K562 (cell line): Measurements from ENCODE around the gene SLC35G6. TPM values are rescaled to one million over a fixed set of nuclear protein-coding genes. Genes with fewer than 3 reads are reported as not detected.

ENCODE experiments used
- ELF2 ChIP-seq: fragments of 250-450 bp; sonication (Bioruptor Pico); IDR thresholded peaks from 2 replicates; pipeline ENCODE4 v1.5.0; 2021; ENCODE audit warnings: mild to moderate bottlenecking
- ETV1 ChIP-seq: fragments of 450-650 bp; conservative IDR thresholded peaks from 2 replicates; pipeline ENCODE4 v1.6.1; 2016; ENCODE audit warnings: missing genetic modification characterization, control low read depth, low read depth, missing compliant biosample characterization
- FOS ChIP-seq: IDR thresholded peaks from 3 replicates; pipeline ENCODE4 v1.6.1; 2011; ENCODE audit not compliant: insufficient read length; ENCODE audit errors: extremely low read depth
- FOXJ2 ChIP-seq: fragments of 200-800 bp; sonication (Bioruptor generic); IDR thresholded peaks from 2 replicates; pipeline ENCODE4 v1.6.1; 2016; ENCODE audit warnings: missing genetic modification characterization, missing compliant biosample characterization
- JUN ChIP-seq, 2 experiments: sonication (generic) in 1 of 2; formaldehyde crosslinking in 1 of 2; IDR thresholded peaks; 2 replicates each; pipeline versions ENCODE4 v1.6.1 to v1.8.0; 2012 to 2022; ENCODE audit warnings: borderline replicate concordance in 2 of 2, mild to moderate bottlenecking in 2 of 2, improper control_type of control experiment in 1 of 2, low read depth in 1 of 2, low read length in 1 of 2, missing genetic modification reagents in 1 of 2
- KHSRP ChIP-seq: fragments of 450-650 bp; IDR thresholded peaks from 2 replicates; pipeline ENCODE4 v1.6.1; 2017
- MYC ChIP-seq, 2 experiments: fragments of 250-450 bp in 1 of 2; sonication (Bioruptor Pico) in 1 of 2; IDR thresholded peaks; 2 replicates each; pipeline versions ENCODE4 v1.5.1 to v1.6.1; 2012 to 2021; ENCODE audit warnings: low read depth in 2 of 2, borderline replicate concordance in 1 of 2, improper control_type of control experiment in 1 of 2, low read length in 1 of 2, mild to moderate bottlenecking in 1 of 2, moderate library complexity in 1 of 2
- NBN ChIP-seq: fragments of 450-650 bp; IDR thresholded peaks from 2 replicates; pipeline ENCODE4 v1.6.1; 2016; ENCODE audit warnings: low read depth, mild to moderate bottlenecking
- PHF20 ChIP-seq: fragments of 450-650 bp; IDR thresholded peaks from 2 replicates; pipeline ENCODE4 v1.6.1; 2018; ENCODE audit not compliant: partially characterized antibody
- PREB ChIP-seq: sonication (generic); formaldehyde crosslinking; IDR thresholded peaks from 2 replicates; pipeline ENCODE4 v1.8.1; 2023; ENCODE audit warnings: mild to moderate bottlenecking, missing genetic modification reagents
- RBFOX2 ChIP-seq: fragments of 200-400 bp; formaldehyde crosslinking; IDR thresholded peaks from 2 replicates; pipeline ENCODE4 v1.6.1; 2017; ENCODE audit warnings: low read depth, mild to moderate bottlenecking, low read length, moderate library complexity
- THAP7 ChIP-seq: fragments of 250-450 bp; sonication (Bioruptor Pico); IDR thresholded peaks from 2 replicates; pipeline ENCODE4 v1.5.0; 2021
- TOE1 ChIP-seq, 2 experiments: fragments of 450-650 bp in 1 of 2; sonication (generic) in 1 of 2; formaldehyde crosslinking in 1 of 2; IDR thresholded peaks; 2 replicates each; pipeline versions ENCODE4 v1.7.1 to v1.8.0; 2016 to 2022; ENCODE audit warnings: borderline replicate concordance in 2 of 2, mild to moderate bottlenecking in 2 of 2, antibody characterized with exemption in 1 of 2, inconsistent platforms in 1 of 2, low read depth in 1 of 2, missing genetic modification reagents in 1 of 2, moderate library complexity in 1 of 2
- ZBTB2 ChIP-seq: fragments of 450-650 bp; IDR thresholded peaks from 2 replicates; pipeline ENCODE4 v1.6.1; 2016; ENCODE audit warnings: antibody characterized with exemption
- ZNF197 ChIP-seq: fragments of 200-800 bp; sonication (Bioruptor generic); IDR thresholded peaks from 2 replicates; pipeline ENCODE4 v1.6.1; 2016; ENCODE audit warnings: low read depth, missing genetic modification characterization, missing compliant biosample characterization
- polyA plus RNA-seq, 8 experiments: library from polyadenylated mRNA; depleted of rRNA in 4 of 8; stranded (reverse) in 5 of 8; unstranded in 3 of 8; fragments of >200 nt; fragmentation: Nextera tagmentation in 2 of 8; fragmentation: Illumina TruSeq in 1 of 8; extraction: Ambion mirVana in 2 of 8; extraction: Trizol in 1 of 8; gene quantifications; 2 replicates each; pipeline versions ENCODE4 v1.2.1 to v1.2.3, GENCODE V29; 2011 to 2014; ENCODE audit warnings: inconsistent platforms in 1 of 8, missing spikeins in 1 of 8
- total RNA-seq, 7 experiments: library from RNA; depleted of rRNA in 6 of 7; stranded (reverse); fragments of >200 nt in 6 of 7; fragmentation: Illumina TruSeq in 2 of 7; extraction: Trizol in 2 of 7; gene quantifications; 2 replicates each; pipeline versions ENCODE4 v1.2.1 to v1.2.3, GENCODE V29; 2011 to 2021; ENCODE audit warnings: low replicate concordance in 1 of 7
- TF ChIP-seq, protein P1 (sequence below), 3 experiments: fragments of 200-800 bp in 1 of 3; fragments of 250-450 bp in 1 of 3; fragments of 450-650 bp in 1 of 3; sonication (Bioruptor Pico) in 1 of 3; sonication (Bioruptor generic) in 1 of 3; formaldehyde crosslinking in 1 of 3; IDR thresholded peaks; 2 replicates each; pipeline versions ENCODE4 v1.6.1 to v1.8.0; 2016 to 2022; ENCODE audit warnings: mild to moderate bottlenecking in 2 of 3, missing genetic modification characterization in 2 of 3, missing compliant biosample characterization in 1 of 3, moderate library complexity in 1 of 3

Gene SLC35G6
- total and polyA plus RNA-seq, 9 of the 15 experiments (the other 6 are each of a cell fraction or from before 2014, with no cell fraction given): not detected

- TF ChIP-seq JUN (IDR thresholded peaks at IDR 0.05; ENCODE audit: borderline replicate concordance, low read depth, low read length) (no peak), JUN (CRISPR knock-in tag; IDR thresholded peaks at IDR 0.05; ENCODE audit: borderline replicate concordance) (0 out of 2 replicates have a peak, but pooled peaks have one; percentile 48), MYC (IDR thresholded peaks at IDR 0.05; ENCODE audit: low read depth, low read length) (no peak), MYC (CRISPR knock-in tag; IDR thresholded peaks at IDR 0.05; ENCODE audit: borderline replicate concordance, low read depth) (no peak), TOE1 (IDR thresholded peaks at IDR 0.05; ENCODE audit: borderline replicate concordance) (0 out of 2 replicates have a peak, but pooled peaks have one; percentile 28), TOE1 (CRISPR knock-in tag; IDR thresholded peaks at IDR 0.05; ENCODE audit: borderline replicate concordance, low read depth) (no peak), THAP7 (no peak), FOS (no peak), RBFOX2 (no peak), FOXJ2 (no peak), NBN (no peak), PHF20 (no peak), ZNF197 (CRISPR knock-in tag) (no peak), KHSRP (no peak), ETV1 (tag) (no peak), PREB (CRISPR knock-in tag) (no peak), ELF2 (CRISPR knock-in tag) (no peak), ZBTB2 (0 out of 2 replicates have a peak, but pooled peaks have one; percentile 18)
- TF ChIP-seq, protein P1, sequence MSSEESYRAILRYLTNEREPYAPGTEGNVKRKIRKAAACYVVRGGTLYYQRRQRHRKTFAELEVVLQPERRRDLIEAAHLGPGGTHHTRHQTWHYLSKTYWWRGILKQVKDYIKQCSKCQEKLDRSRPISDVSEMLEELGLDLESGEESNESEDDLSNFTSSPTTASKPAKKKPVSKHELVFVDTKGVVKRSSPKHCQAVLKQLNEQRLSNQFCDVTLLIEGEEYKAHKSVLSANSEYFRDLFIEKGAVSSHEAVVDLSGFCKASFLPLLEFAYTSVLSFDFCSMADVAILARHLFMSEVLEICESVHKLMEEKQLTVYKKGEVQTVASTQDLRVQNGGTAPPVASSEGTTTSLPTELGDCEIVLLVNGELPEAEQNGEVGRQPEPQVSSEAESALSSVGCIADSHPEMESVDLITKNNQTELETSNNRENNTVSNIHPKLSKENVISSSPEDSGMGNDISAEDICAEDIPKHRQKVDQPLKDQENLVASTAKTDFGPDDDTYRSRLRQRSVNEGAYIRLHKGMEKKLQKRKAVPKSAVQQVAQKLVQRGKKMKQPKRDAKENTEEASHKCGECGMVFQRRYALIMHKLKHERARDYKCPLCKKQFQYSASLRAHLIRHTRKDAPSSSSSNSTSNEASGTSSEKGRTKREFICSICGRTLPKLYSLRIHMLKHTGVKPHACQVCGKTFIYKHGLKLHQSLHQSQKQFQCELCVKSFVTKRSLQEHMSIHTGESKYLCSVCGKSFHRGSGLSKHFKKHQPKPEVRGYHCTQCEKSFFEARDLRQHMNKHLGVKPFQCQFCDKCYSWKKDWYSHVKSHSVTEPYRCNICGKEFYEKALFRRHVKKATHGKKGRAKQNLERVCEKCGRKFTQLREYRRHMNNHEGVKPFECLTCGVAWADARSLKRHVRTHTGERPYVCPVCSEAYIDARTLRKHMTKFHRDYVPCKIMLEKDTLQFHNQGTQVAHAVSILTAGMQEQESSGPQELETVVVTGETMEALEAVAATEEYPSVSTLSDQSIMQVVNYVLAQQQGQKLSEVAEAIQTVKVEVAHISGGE (CRISPR knock-in tag; IDR thresholded peaks at IDR 0.05): no peak
Measured at GRCh38 chr17:7475764-7476422, 5.4 kb upstream of the SLC35G6 start (continued).
